ENCODE data around the gene BMP8A. TPM values are rescaled to one million over a fixed set of nuclear protein-coding genes. Genes with fewer than 3 reads are reported as not detected.

Gene BMP8A
- total and polyA plus RNA-seq, 9 of the 15 experiments (the other 6 are each of a cell fraction or from before 2014, with no cell fraction given): 0.05 to 0.31 TPM; not detected in 7

- TF ChIP-seq ZNF609 (CRISPR knock-in tag; IDR thresholded peaks at IDR 0.05; ENCODE audit: borderline replicate concordance): no peak
- TF ChIP-seq HEY1 (CRISPR knock-in tag; IDR thresholded peaks at IDR 0.05; ENCODE audit: borderline replicate concordance): no peak
- no peak for TF ChIP-seq RAD51 (IDR thresholded peaks at IDR 0.05; ENCODE audit: borderline replicate concordance, low read depth)
- TF ChIP-seq CTBP1 (IDR thresholded peaks at IDR 0.05; ENCODE audit: borderline replicate concordance): peak; percentile 69
- no peak for TF ChIP-seq ZNF408 (CRISPR knock-in tag; IDR thresholded peaks at IDR 0.05; ENCODE audit: low read depth)
- no peak for TF ChIP-seq PHTF2 (CRISPR knock-in tag; IDR thresholded peaks at IDR 0.05)
- no peak for TF ChIP-seq ZNF253 (CRISPR knock-in tag; conservative IDR thresholded peaks at IDR 0.05)
- TF ChIP-seq MCM7 (IDR thresholded peaks at IDR 0.05): no peak
- peak; percentile 50 for TF ChIP-seq RBFOX2 (IDR thresholded peaks at IDR 0.05; ENCODE audit: low read depth, low read length)
- no peak for TF ChIP-seq ZBTB40 (IDR thresholded peaks at IDR 0.05)
- no peak for TF ChIP-seq ZBTB40 (CRISPR knock-in tag; IDR thresholded peaks at IDR 0.05)
- peak; percentile 67 for TF ChIP-seq CHD2 (IDR thresholded peaks at IDR 0.05; ENCODE audit: low read depth, low read length)
- TF ChIP-seq RB1 (IDR thresholded peaks at IDR 0.05; ENCODE audit: low read depth): peak; percentile 47
- no peak for TF ChIP-seq RBBP5 (IDR thresholded peaks at IDR 0.05; ENCODE audit: borderline replicate concordance, insufficient read depth, low read length, poor library complexity, severe bottlenecking)
Observed at GRCh38 chr1:39491146-39491921, at the start of gene BMP8A (continued).

Data from K562 (cell line).